Colonic mucosa (tissue), 4 donors: ENCODE data around the gene ANKDD1A. TPM values are rescaled to one million over a fixed set of nuclear protein-coding genes. Genes with fewer than 3 reads are reported as not detected.

ENCODE experiments used
- DNase-seq: peaks from one replicate; pipeline ENCODE4 v3.0.0-alpha.2; 2020
- H3K27ac ChIP-seq: fragments of 200-600 bp; one replicate; pipeline ENCODE4 v1.8.0; 2021
- H3K27me3 ChIP-seq: fragments of 200-600 bp; one replicate; pipeline ENCODE4 v1.8.0; 2021
- H3K36me3 ChIP-seq: fragments of 200-600 bp; one replicate; pipeline ENCODE4 v1.8.0; 2021
- H3K4me1 ChIP-seq: fragments of 200-600 bp; one replicate; pipeline ENCODE4 v1.8.0; 2021; ENCODE audit warnings: mild to moderate bottlenecking
- H3K4me3 ChIP-seq: fragments of 200-600 bp; one replicate; pipeline ENCODE4 v1.8.0; 2021
- H3K9ac ChIP-seq, 2 donors: one replicate each; pipeline ENCODE4 v1.7.0; 2013; ENCODE audit warnings: control low read depth in 2 of 2, low read depth in 2 of 2, low read length in 2 of 2
- H3K9me3 ChIP-seq: fragments of 200-600 bp; one replicate; pipeline ENCODE4 v1.8.0; 2021
- CTCF ChIP-seq: fragments of 200-600 bp; IDR thresholded peaks from one replicate; pipeline ENCODE4 v1.8.0; 2022; ENCODE audit warnings: antibody characterized with exemption, mild to moderate bottlenecking
- intact Hi-C: fragments of 100-400 bp; cut with DNase I; formaldehyde crosslinking; loops from one replicate; pipeline ENCODE4 v1.14.1; 2022
- total RNA-seq, 2 donors: library from RNA; stranded (reverse); fragmentation: NEBNext Ultra II Directional in 1 of 2; extraction: Animal tissue kit (Norgen Biotek cat#: 25700) in 1 of 2; gene quantifications; one replicate each; pipeline ENCODE4 v1.2.1, GENCODE V29; 2021
- donor health status: healthy.
- donor health status: DM: no; HTN: no; CAD: no.
- donor health status: DM: no; HTN: no; CAD: no.

ANKDD1A gene
- total RNA-seq, 2 donors from 2014 or later = 0.32 to 1.9 TPM

GRCh38 chr15:64878705-64879104 is 33.0 kb upstream of the ANKDD1A start:
- H3K27me3 ChIP-seq = no peaks in the 10 kb centered on the region
- intact Hi-C loops = no loop called here
- no peaks in the 10 kb centered on the region for H3K36me3 ChIP-seq
- no peak overlapping the region for H3K4me3 ChIP-seq
- no peaks in the 10 kb centered on the region for H3K9me3 ChIP-seq
- no peaks in the 10 kb centered on the region for H3K4me1 ChIP-seq
- no peak overlapping the region for H3K9ac ChIP-seq
- TF ChIP-seq CTCF = no peak
- no peak overlapping the region for H3K27ac ChIP-seq
- DNase-seq = no peak

GRCh38 chr15:64883100-64883581 is 28.6 kb upstream of the ANKDD1A start:
- DNase-seq = no peak
- Histone ChIP-seq H3K9ac (no peak overlapping the region), H3K4me1 (no peaks in the 10 kb centered on the region), H3K27ac (peak overlapping the region; percentile 68), H3K4me3 (no peak overlapping the region), H3K9me3 (no peaks in the 10 kb centered on the region), H3K36me3 (no peaks in the 10 kb centered on the region), H3K27me3 (no peaks in the 10 kb centered on the region)
- no peak for TF ChIP-seq CTCF
- intact Hi-C loops = no loop called here

- DNase-seq = peak; percentile 57
- Histone ChIP-seq H3K36me3 (no peaks in the 10 kb centered on the region), H3K27ac (peak overlapping the region; percentile 68), H3K9ac (no peak overlapping the region), H3K4me3 (no peak overlapping the region), H3K4me1 (no peaks in the 10 kb centered on the region), H3K9me3 (no peaks in the 10 kb centered on the region), H3K27me3 (no peaks in the 10 kb centered on the region)
- intact Hi-C loops = no loop called here
- TF ChIP-seq CTCF = no peak
These were observed 27.6 kb upstream of the ANKDD1A start for GRCh38 chr15:64883997-64884511.

- DNase-seq = no peak
- Histone ChIP-seq H3K4me1 (no peaks in the 10 kb centered on the region), H3K9me3 (no peaks in the 10 kb centered on the region), H3K4me3 (no peak overlapping the region), H3K27me3 (no peaks in the 10 kb centered on the region), H3K27ac (no peak overlapping the region), H3K9ac (no peak overlapping the region), H3K36me3 (no peaks in the 10 kb centered on the region)
- TF ChIP-seq CTCF = no peak
- intact Hi-C loops = no loop called here
These were observed 27.0 kb upstream of the ANKDD1A start for GRCh38 chr15:64884679-64885078.

- no peak for TF ChIP-seq CTCF
- intact Hi-C loops = no loop called here
- Histone ChIP-seq H3K9ac (no peak overlapping the region), H3K36me3 (no peaks in the 10 kb centered on the region), H3K27ac (no peak overlapping the region), H3K4me3 (no peak overlapping the region), H3K9me3 (no peaks in the 10 kb centered on the region), H3K4me1 (no peaks in the 10 kb centered on the region), H3K27me3 (no peaks in the 10 kb centered on the region)
- no peak for DNase-seq
These were observed 23.4 kb upstream of the ANKDD1A start for GRCh38 chr15:64888336-64888735.
